ENCODE data around the gene AOC2. TPM values are rescaled to one million over a fixed set of nuclear protein-coding genes. Genes with fewer than 3 reads are reported as not detected.

Gene AOC2
- total and polyA plus RNA-seq, 2 of the 8 experiments (the other 6 are each of a cell fraction or from before 2014, with no cell fraction given): 4.2 to 4.7 TPM

- Histone ChIP-seq H3K56ac (replicated peaks; ENCODE audit: insufficient read length, low read depth, low read length) (no peak overlapping the region), H3K18ac (ENCODE audit: extremely low read depth, low read length) (no peak overlapping the region), H3K27ac (ENCODE audit: low read depth, low read length) (no peak overlapping the region), H3K27me3 (replicated peaks in 1 of 4; ENCODE audit: control insufficient read depth in 3 of 4, extremely low read depth in 1 of 4, insufficient read depth in 3 of 4, low read length in 3 of 4) (peaks cover 0 to 5% (median 0%) of the 10 kb centered on the region in 4 experiments; a peak in 4 of 7 replicates), H4K20me1 (replicated peaks in 1 of 2; ENCODE audit: control insufficient read depth in 1 of 2, insufficient read depth in 2 of 2, low read length in 2 of 2) (no peaks in the 10 kb centered on the region), H3K14ac (ENCODE audit: insufficient read length) (no peak overlapping the region), H3K4ac (replicated peaks; ENCODE audit: insufficient read length, low read depth, low read length) (no peak overlapping the region), H2BK120ac (replicated peaks; ENCODE audit: low read depth, low read length) (no peak overlapping the region), H4K91ac (replicated peaks; ENCODE audit: insufficient read length, low read length) (no peak overlapping the region), H3K23me2 (ENCODE audit: low read depth, low read length) (no peaks in the 10 kb centered on the region; the same call in 1 of the 2 replicates), H3K4me2 (ENCODE audit: insufficient read depth in 1 of 2, low read depth in 2 of 2, low read length in 2 of 2) (peak overlapping the region; percentile 26 to 38; a peak in 3 of 4 replicates), H4K8ac (ENCODE audit: extremely low read depth, insufficient read depth, low read length) (no peak overlapping the region), H3K4me3 (ENCODE audit: extremely low read depth in 1 of 4, insufficient read depth in 2 of 4, low read depth in 3 of 4, low read length in 4 of 4) (peak overlapping the region in 1 of 4 experiments; percentile 40; a peak in 3 of 8 replicates), H2AK5ac (ENCODE audit: low read depth, low read length) (0 out of 2 replicates have a peak overlapping the region, but pooled peaks have one; percentile 24), H3K9ac (replicated peaks in 1 of 4; ENCODE audit: extremely low read depth in 1 of 4, low read depth in 3 of 4, low read length in 3 of 4) (no peak overlapping the region), H3K23ac (ENCODE audit: insufficient read length) (no peak overlapping the region), H3K36me3 (ENCODE audit: control insufficient read depth in 2 of 4, insufficient read depth in 4 of 4, low read length in 3 of 4) (no peaks in the 10 kb centered on the region), H2BK20ac (ENCODE audit: low read length) (no peak overlapping the region), H3K4me1 (replicated peaks in 1 of 4; ENCODE audit: control insufficient read depth in 3 of 4, insufficient read depth in 4 of 4, low read length in 3 of 4) (peaks cover 0 to 8% (median 5%) of the 10 kb centered on the region in 4 experiments; a peak in 4 of 7 replicates), H2BK5ac (ENCODE audit: low read depth, low read length) (no peak overlapping the region), H3K79me2 (ENCODE audit: control insufficient read depth in 1 of 2, insufficient read depth in 2 of 2, low read length in 2 of 2) (no peaks in the 10 kb centered on the region), H2BK15ac (ENCODE audit: low read length) (peak overlapping the region; percentile 46; the same call in 1 of the 2 replicates), H3K79me1 (ENCODE audit: low read depth, low read length) (no peaks in the 10 kb centered on the region), H4K5ac (ENCODE audit: insufficient read length, low read depth, low read length) (no peak overlapping the region), H2AFZ (ENCODE audit: low read length) (no peak overlapping the region), H2BK12ac (ENCODE audit: low read depth, low read length) (peak overlapping the region; percentile 75; the same call in 1 of the 2 replicates), H3K9me3 (ENCODE audit: insufficient read depth in 2 of 2, low read depth in 1 of 2, low read length in 1 of 2) (no peaks in the 10 kb centered on the region)
- POLR2A ChIA-PET (ENCODE audit: partially characterized antibody): interaction anchor here (0.6 to 1.7 kb wide), 11 partner anchors 10 to 728 kb away, joined by 3 to 6 read pairs (median 4); partner anchors contain the start of genes BECN1 and RPL27
- CTCF ChIA-PET (ENCODE audit: partially characterized antibody): interaction anchor here (0.6 to 2.5 kb wide), 13 partner anchors 10 to 1004 kb away, joined by 3 to 9 read pairs (median 4); no protein-coding TSS in a partner anchor
- FAIRE-seq (no peak), DNase-seq (ENCODE audit: low read depth in 1 of 2, low spot score in 2 of 2) (peak; percentile 15 to 87)
- WGBS, 2 experiments (ENCODE audit: extremely low coverage in 1 of 2, insufficient coverage in 1 of 2, insufficient read length in 1 of 2, insufficient replicate concordance in 2 of 2, low coverage in 1 of 2, low lambda C conversion rate in 2 of 2, missing lambda C conversion rate in 1 of 2): 38% methylated on average over 11 of the region's 13 CpGs; no CpG with 5 or more reads in 1 of the 2 experiments
- TF ChIP-seq SRF (IDR thresholded peaks at IDR 0.05; ENCODE audit: low read depth, low read length) (no peak), GABPA (IDR thresholded peaks at IDR 0.05; ENCODE audit: borderline replicate concordance, insufficient read depth, low read length) (no peak), CTBP2 (IDR thresholded peaks at IDR 0.05; ENCODE audit: borderline replicate concordance, insufficient read depth, insufficient read length, low read length) (no peak), KDM4A (IDR thresholded peaks at IDR 0.05; ENCODE audit: low read depth, low read length, severe bottlenecking) (no peak), TAF1 (IDR thresholded peaks at IDR 0.05; ENCODE audit: low read depth, low read length) (no peak), TCF12 (IDR thresholded peaks at IDR 0.05; ENCODE audit: low read depth, low read length) (0 out of 2 replicates have a peak, but pooled peaks have one; percentile 23), RFX5 (IDR thresholded peaks at IDR 0.05; ENCODE audit: borderline replicate concordance, low read depth, low read length) (no peak), SUZ12 (IDR thresholded peaks at IDR 0.05; ENCODE audit: low read length) (no peak), CBX5 (IDR thresholded peaks at IDR 0.05; ENCODE audit: low read depth, low read length) (no peak), CREB1 (IDR thresholded peaks at IDR 0.05) (no peak)
These were observed 33.9 kb downstream of the AOC2 start for GRCh38 chr17:42878123-42878880.
